ENCODE data around the gene INSRR. TPM values are rescaled to one million over a fixed set of nuclear protein-coding genes. Genes with fewer than 3 reads are reported as not detected.

INSRR gene
- total and polyA plus RNA-seq, 9 of the 15 experiments (the other 6 are each of a cell fraction or from before 2014, with no cell fraction given), result 0.03 to 0.18 (median 0.06) TPM; not detected in 3

- TF ChIP-seq MTF1 (CRISPR knock-in tag; IDR thresholded peaks at IDR 0.05; ENCODE audit: borderline replicate concordance) (no peak), ASH1L (IDR thresholded peaks at IDR 0.05; ENCODE audit: borderline replicate concordance, low read depth, partially characterized antibody) (no peak), NFATC3 (IDR thresholded peaks at IDR 0.05) (no peak), ZHX1 (conservative IDR thresholded peaks at IDR 0.05; ENCODE audit: low read length) (no peak), ZNF282 (CRISPR knock-in tag; IDR thresholded peaks at IDR 0.05) (no peak), MCM2 (IDR thresholded peaks at IDR 0.05; ENCODE audit: low read depth) (no peak), SFPQ (IDR thresholded peaks at IDR 0.05; ENCODE audit: low read depth, low read length) (no peak), NCOR1 (IDR thresholded peaks at IDR 0.05) (no peak), ZNF75A (CRISPR knock-in tag; IDR thresholded peaks at IDR 0.05) (no peak), TSC22D4 (tag; IDR thresholded peaks at IDR 0.05) (no peak), BRD9 (IDR thresholded peaks at IDR 0.05; ENCODE audit: low read depth, partially characterized antibody) (no peak), ZNF740 (CRISPR knock-in tag; IDR thresholded peaks at IDR 0.05) (0 out of 2 replicates have a peak, but pooled peaks have one; percentile 34), ZNF740 (tag; IDR thresholded peaks at IDR 0.05) (no peak), ZEB2 (IDR thresholded peaks at IDR 0.05) (no peak)
Observed at GRCh38 chr1:156812293-156812990, 46.5 kb downstream of the INSRR start (continued).

Data from K562 (cell line).